Lung (tissue), 12 donors: ENCODE data around the gene NAV2. TPM values are rescaled to one million over a fixed set of nuclear protein-coding genes. Genes with fewer than 3 reads are reported as not detected.
A peak's percentile ranks its signal among the peaks of the same experiment; 100 is the strongest.

ENCODE experiments used
- ATAC-seq: fragments of 200-7000 bp; cut with Tn5 transposase; one replicate; pipeline ENCODE4 v1.9.1; 2020; ENCODE audit warnings: moderate number of reproducible peaks; ENCODE audit not compliant: insufficient read depth, low FRiP score
- DNase-seq, 3 donors: peaks; one replicate each; pipeline ENCODE4 v3.0.0-alpha.2; 2013 to 2017
- H3K27ac ChIP-seq, 2 donors: one replicate each; pipeline ENCODE4 v1.5.1; 2013; ENCODE audit warnings: mild to moderate bottlenecking in 2 of 2, moderate library complexity in 2 of 2, control low read depth in 1 of 2, inconsistent platforms in 1 of 2, low read depth in 1 of 2, low read length in 1 of 2
- H3K27me3 ChIP-seq, 3 donors: one replicate each; pipeline ENCODE4 v1.5.1; 2013; ENCODE audit warnings: low read length in 2 of 3; ENCODE audit not compliant: control insufficient read depth in 3 of 3, insufficient read depth in 3 of 3
- H3K36me3 ChIP-seq, 4 donors: one replicate each; pipeline ENCODE4 v1.5.1; 2013; ENCODE audit warnings: low read length in 4 of 4, mild to moderate bottlenecking in 1 of 4, moderate library complexity in 1 of 4; ENCODE audit not compliant: control insufficient read depth in 4 of 4, insufficient read depth in 4 of 4
- H3K4me1 ChIP-seq, 5 donors: one replicate each; pipeline ENCODE4 v1.5.1; 2013; ENCODE audit warnings: low read length in 5 of 5, mild to moderate bottlenecking in 2 of 5, moderate library complexity in 1 of 5; ENCODE audit not compliant: control insufficient read depth in 5 of 5, insufficient read depth in 5 of 5
- H3K4me3 ChIP-seq: one replicate; pipeline ENCODE4 v1.5.1; 2013; ENCODE audit warnings: mild to moderate bottlenecking, control low read depth, moderate library complexity
- H3K9ac ChIP-seq, 2 donors: one replicate each; pipeline ENCODE4 v1.5.1; 2013; ENCODE audit warnings: low read length in 2 of 2, control low read depth in 1 of 2; ENCODE audit not compliant: insufficient read depth in 1 of 2
- H3K9me3 ChIP-seq, 4 donors: one replicate each; pipeline ENCODE4 v1.5.1; 2013; ENCODE audit warnings: low read length in 3 of 4, mild to moderate bottlenecking in 1 of 4, moderate library complexity in 1 of 4; ENCODE audit not compliant: control insufficient read depth in 4 of 4, insufficient read depth in 3 of 4
- WGBS, 2 donors: extraction: QIAGEN DNeasy Blood & Tissue Kit; methylation state at CpG; one replicate each; pipeline ENCODE4 v1.1.7; 2013; 5-methylcytosine and 5-hydroxymethylcytosine counted together
- polyA plus RNA-seq, 2 donors: library from polyadenylated mRNA; stranded (reverse); fragments of 200-250 nt; gene quantifications; one replicate each; pipeline ENCODE4 v1.2.1, GENCODE V29; 2013
- total RNA-seq, 2 donors: library from RNA; depleted of rRNA in 1 of 2; stranded (reverse); fragments of >200 nt in 1 of 2; gene quantifications; one replicate each; pipeline ENCODE4 v1.2.1, GENCODE V29; 2014 to 2021
- TF ChIP-seq, protein P1 (sequence below): IDR thresholded peaks from 2 replicates; pipeline ENCODE4 v1.5.1; 2012; ENCODE audit warnings: mild to moderate bottlenecking; ENCODE audit errors: control extremely low read depth, extremely low read depth
- donor health status: control.
- donor health status: control.
- donor health status: Bipolar disorder and iron deficiency.
- donor health status: healthy.
- donor health status: DM: yes; HTN: yes; CAD: no.

The NAV2 gene
- total and polyA plus RNA-seq, 4 donors, result 6.8 to 47.9 (median 20.2) TPM

DNA sequence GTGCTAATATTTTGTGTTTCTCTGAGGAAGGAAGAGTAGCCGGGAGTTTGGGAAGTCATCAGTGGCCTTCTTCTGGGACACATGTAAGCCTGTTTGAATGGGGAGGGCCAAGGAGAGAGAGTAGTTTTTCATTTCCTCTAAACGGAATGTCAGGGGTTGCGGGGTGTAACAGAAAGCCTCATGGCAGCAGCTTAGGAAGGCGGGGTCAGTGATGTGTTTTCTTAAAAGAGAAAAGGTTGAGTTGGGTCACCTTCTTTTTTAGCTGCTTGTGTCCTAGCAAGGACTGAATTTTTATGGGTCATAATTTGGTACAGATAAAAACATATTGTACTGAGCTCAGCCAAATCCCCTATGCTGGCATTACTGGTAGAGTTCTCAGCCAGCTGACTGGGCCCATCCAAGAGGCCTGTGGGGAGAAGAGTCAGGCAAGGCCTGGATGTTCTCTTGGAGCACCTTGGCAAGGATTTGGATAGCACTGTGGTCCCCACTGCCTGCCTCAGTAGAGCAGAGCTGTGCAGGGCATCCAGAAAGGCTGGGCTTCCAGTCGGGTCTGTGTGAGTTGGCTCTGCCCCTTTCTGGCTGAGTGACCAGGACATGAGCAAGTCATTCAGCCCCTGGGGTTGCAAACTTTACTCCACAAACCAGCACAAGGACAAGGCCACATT, 29.4 kb upstream of the NAV2 start:
- ATAC-seq (no peak), DNase-seq (peak; percentile 52 to 77 (median 70))
- H3K4me3 ChIP-seq, result no peak overlapping the region
- no peaks in the 10 kb centered on the region for H3K36me3 ChIP-seq
- TF ChIP-seq, protein P1, sequence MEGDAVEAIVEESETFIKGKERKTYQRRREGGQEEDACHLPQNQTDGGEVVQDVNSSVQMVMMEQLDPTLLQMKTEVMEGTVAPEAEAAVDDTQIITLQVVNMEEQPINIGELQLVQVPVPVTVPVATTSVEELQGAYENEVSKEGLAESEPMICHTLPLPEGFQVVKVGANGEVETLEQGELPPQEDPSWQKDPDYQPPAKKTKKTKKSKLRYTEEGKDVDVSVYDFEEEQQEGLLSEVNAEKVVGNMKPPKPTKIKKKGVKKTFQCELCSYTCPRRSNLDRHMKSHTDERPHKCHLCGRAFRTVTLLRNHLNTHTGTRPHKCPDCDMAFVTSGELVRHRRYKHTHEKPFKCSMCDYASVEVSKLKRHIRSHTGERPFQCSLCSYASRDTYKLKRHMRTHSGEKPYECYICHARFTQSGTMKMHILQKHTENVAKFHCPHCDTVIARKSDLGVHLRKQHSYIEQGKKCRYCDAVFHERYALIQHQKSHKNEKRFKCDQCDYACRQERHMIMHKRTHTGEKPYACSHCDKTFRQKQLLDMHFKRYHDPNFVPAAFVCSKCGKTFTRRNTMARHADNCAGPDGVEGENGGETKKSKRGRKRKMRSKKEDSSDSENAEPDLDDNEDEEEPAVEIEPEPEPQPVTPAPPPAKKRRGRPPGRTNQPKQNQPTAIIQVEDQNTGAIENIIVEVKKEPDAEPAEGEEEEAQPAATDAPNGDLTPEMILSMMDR, result no peak
- peaks cover 8 to 32% (median 17%) of the 10 kb centered on the region in 5 donors for H3K4me1 ChIP-seq
- H3K27ac ChIP-seq, result peak overlapping the region; percentile 57 to 60
- H3K27me3 ChIP-seq, result peaks cover 0 to 3% (median 0%) of the 10 kb centered on the region in 3 donors
- no peaks in the 10 kb centered on the region for H3K9me3 ChIP-seq
- 61 to 65% methylated on average over 5 of the region's 5 CpGs for WGBS, 2 donors
- H3K9ac ChIP-seq, result no peak overlapping the region

DNA sequence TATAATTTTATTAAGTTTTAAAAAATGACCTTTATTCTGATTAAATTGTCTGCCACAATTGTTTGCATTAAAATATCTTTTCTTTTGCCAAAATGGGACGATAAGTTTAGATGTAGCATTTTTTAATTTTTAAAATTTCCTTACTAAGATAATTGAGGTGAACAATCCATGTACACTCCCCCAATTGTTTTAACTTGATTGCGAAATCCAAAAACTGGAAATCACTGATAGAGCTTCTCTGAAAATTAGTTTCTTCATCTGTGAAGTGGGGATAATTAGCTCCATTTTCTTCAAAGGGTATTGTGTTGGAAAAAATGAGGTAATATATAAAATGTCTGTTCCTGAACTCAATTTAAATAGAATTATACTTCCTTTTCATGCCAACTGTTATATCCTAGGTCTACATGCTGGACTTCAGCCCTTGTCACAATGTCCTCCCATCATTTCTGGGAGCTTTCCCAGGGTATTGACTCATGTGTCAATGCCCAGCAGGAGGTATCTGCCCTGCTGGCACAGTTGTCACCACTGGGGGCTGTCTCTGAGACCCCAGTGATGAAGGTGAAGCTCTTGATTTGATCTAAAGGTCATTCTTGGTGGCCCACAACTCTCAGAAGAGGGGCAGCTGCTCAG, 28.7 kb upstream of the NAV2 start:
- TF ChIP-seq, protein P1, result no peak
- WGBS, 2 donors, result 93 to 95% methylated on average over 2 of the region's 2 CpGs
- no peaks in the 10 kb centered on the region for H3K36me3 ChIP-seq
- H3K9me3 ChIP-seq, result no peaks in the 10 kb centered on the region
- H3K9ac ChIP-seq, result no peak overlapping the region
- no peak overlapping the region for H3K27ac ChIP-seq
- no peak for DNase-seq
- H3K27me3 ChIP-seq, result peaks cover 0 to 3% (median 0%) of the 10 kb centered on the region in 3 donors
- no peak for ATAC-seq
- peaks cover 8 to 25% (median 14%) of the 10 kb centered on the region in 5 donors for H3K4me1 ChIP-seq
- no peak overlapping the region for H3K4me3 ChIP-seq

DNA sequence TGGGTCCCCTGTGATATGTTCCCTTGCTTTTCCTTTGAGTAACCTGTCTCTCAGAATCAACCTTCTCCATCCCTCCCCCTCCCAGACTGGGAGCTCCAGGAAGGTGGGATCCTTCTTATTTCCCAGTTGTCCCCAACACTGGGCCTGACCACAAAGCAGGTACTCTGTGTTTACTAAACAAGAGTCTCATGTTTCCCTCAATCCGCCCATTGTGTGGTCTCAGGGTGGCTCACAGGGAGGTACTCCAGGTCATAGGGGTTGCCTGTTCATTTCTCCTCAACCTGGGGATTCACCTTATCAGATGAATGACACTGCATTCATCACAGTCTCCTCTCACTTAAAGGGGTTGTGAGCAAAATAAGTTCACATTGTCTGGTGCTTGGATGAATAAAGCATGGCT, 26.4 kb upstream of the NAV2 start:
- H3K27ac ChIP-seq, result no peak overlapping the region
- peaks cover 0 to 9% (median 4%) of the 10 kb centered on the region in 5 donors for H3K4me1 ChIP-seq
- H3K36me3 ChIP-seq, result no peaks in the 10 kb centered on the region
- peaks cover 0 to 3% (median 0%) of the 10 kb centered on the region in 3 donors for H3K27me3 ChIP-seq
- WGBS, 2 donors, result 40 to 90% methylated on average over 1 of the region's 1 CpG
- TF ChIP-seq, protein P1, result no peak
- no peak for DNase-seq
- ATAC-seq, result no peak
- H3K9ac ChIP-seq, result no peak overlapping the region
- H3K9me3 ChIP-seq, result no peaks in the 10 kb centered on the region
- H3K4me3 ChIP-seq, result no peak overlapping the region
